Neutrophil (primary cell): Measurements from ENCODE around the gene TNIP1.

ENCODE experiments used
- H3K27ac ChIP-seq: fragments of 200-600 bp; sonication (generic); 2 replicates; pipeline ENCODE4 v1.5.1; 2016; ENCODE audit warnings: mild to moderate bottlenecking, moderate library complexity
- H3K27me3 ChIP-seq: fragments of 200-600 bp; sonication (generic); 2 replicates; pipeline ENCODE4 v1.6.0; 2016; ENCODE audit warnings: mild to moderate bottlenecking
- H3K36me3 ChIP-seq: fragments of 200-600 bp; sonication (generic); 2 replicates; pipeline ENCODE4 v1.5.1; 2017
- H3K4me1 ChIP-seq, 2 experiments: fragments of 200-600 bp in 1 of 2; sonication (generic) in 1 of 2; 1 replicate in 1 of 2; 2 replicates in 1 of 2; pipeline versions ENCODE4 v1.5.1 to v1.6.1; 2013 to 2016; ENCODE audit warnings: low read depth in 1 of 2, low read length in 1 of 2, mild to moderate bottlenecking in 1 of 2, moderate library complexity in 1 of 2; ENCODE audit not compliant: control insufficient read depth in 1 of 2, insufficient read depth in 1 of 2
- H3K4me3 ChIP-seq, 2 experiments: fragments of 200-600 bp in 1 of 2; sonication (generic) in 1 of 2; 1 replicate in 1 of 2; 2 replicates in 1 of 2; pipeline ENCODE4 v1.5.1; 2013 to 2016; ENCODE audit warnings: low read depth in 1 of 2, low read length in 1 of 2, mild to moderate bottlenecking in 1 of 2, moderate library complexity in 1 of 2
- H3K9me3 ChIP-seq: fragments of 200-600 bp; sonication (generic); 2 replicates; pipeline ENCODE4 v1.5.1; 2016
- CTCF ChIP-seq: fragments of 200-600 bp; sonication (generic); IDR thresholded peaks from 2 replicates; pipeline ENCODE4 v1.5.1; 2016; ENCODE audit warnings: antibody characterized with exemption

The TNIP1 gene

GRCh38 chr5:151105561-151105960 lies 24.7 kb upstream of the TNIP1 start:
- H3K27me3 ChIP-seq: no peaks in the 10 kb centered on the region
- peak overlapping the region; percentile 27 for H3K27ac ChIP-seq
- H3K36me3 ChIP-seq: peaks cover 62% of the 10 kb centered on the region
- H3K4me3 ChIP-seq: no peak overlapping the region
- H3K9me3 ChIP-seq: no peaks in the 10 kb centered on the region
- TF ChIP-seq CTCF: no peak
- peaks cover 8 to 10% of the 10 kb centered on the region in 2 experiments for H3K4me1 ChIP-seq

DNA sequence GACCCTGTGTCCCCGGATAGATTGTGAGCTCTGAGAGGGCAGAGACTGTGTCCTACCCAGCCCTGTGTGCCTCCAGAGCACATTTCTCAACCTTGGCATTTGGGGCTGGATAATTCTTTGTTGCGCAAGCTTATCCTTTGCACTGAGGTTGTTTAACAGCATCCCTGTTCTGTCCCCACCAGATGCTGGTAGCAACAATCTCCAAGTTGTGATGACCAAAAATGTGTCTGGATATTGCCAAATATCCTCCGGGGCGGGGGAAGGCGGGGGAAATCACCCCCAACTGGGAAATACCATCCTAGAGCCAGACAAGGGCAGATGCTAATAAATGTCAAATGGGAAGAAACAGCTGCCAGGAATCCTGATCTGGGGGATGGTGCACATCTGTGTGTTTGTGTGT lies 24.0 kb upstream of the TNIP1 start:
- Histone ChIP-seq H3K9me3 (no peaks in the 10 kb centered on the region), H3K27ac (peak overlapping the region; percentile 27), H3K36me3 (peaks cover 55% of the 10 kb centered on the region), H3K4me1 (peaks cover 16 to 18% of the 10 kb centered on the region in 2 experiments), H3K27me3 (no peaks in the 10 kb centered on the region), H3K4me3 (no peak overlapping the region)
- TF ChIP-seq CTCF: no peak

GRCh38 chr5:151101746-151102145 lies 20.9 kb upstream of the TNIP1 start:
- H3K4me3 ChIP-seq: no peak overlapping the region
- H3K27ac ChIP-seq: peak overlapping the region; percentile 98
- TF ChIP-seq CTCF: no peak
- no peaks in the 10 kb centered on the region for H3K27me3 ChIP-seq
- H3K9me3 ChIP-seq: no peaks in the 10 kb centered on the region
- peaks cover 30% of the 10 kb centered on the region for H3K36me3 ChIP-seq
- peaks cover 46 to 49% of the 10 kb centered on the region in 2 experiments for H3K4me1 ChIP-seq

DNA sequence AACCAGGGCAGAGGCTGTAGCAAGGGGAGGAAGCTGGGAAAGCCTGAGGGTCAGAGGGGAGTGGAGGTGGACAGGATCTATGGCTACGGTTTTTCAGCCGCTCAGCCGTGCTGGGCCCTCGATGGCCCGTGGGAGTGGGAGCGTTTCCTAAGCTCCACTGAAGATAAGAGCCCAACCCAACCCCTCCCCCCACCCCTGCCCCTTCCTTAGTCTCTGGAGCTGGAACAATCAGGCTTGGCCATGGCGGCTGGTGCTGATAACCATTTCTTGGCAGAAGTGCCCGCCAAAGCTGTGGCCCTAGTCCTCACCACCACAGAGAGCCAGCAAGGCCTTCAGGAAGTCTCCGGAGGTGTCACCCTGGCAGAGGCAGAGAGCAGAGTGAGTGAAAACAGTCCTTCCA lies 20.3 kb upstream of the TNIP1 start:
- H3K4me3 ChIP-seq: no peak overlapping the region
- no peak for TF ChIP-seq CTCF
- H3K4me1 ChIP-seq: peaks cover 52 to 55% of the 10 kb centered on the region in 2 experiments
- H3K36me3 ChIP-seq: peaks cover 24% of the 10 kb centered on the region
- H3K27me3 ChIP-seq: no peaks in the 10 kb centered on the region
- H3K27ac ChIP-seq: peak overlapping the region; percentile 98
- no peaks in the 10 kb centered on the region for H3K9me3 ChIP-seq

GRCh38 chr5:151100681-151101080 lies 19.8 kb upstream of the TNIP1 start:
- H3K9me3 ChIP-seq: no peaks in the 10 kb centered on the region
- peaks cover 57 to 59% of the 10 kb centered on the region in 2 experiments for H3K4me1 ChIP-seq
- H3K27me3 ChIP-seq: no peaks in the 10 kb centered on the region
- peak overlapping the region in 1 of 2 experiments; percentile 24 for H3K4me3 ChIP-seq
- H3K36me3 ChIP-seq: peaks cover 20% of the 10 kb centered on the region
- H3K27ac ChIP-seq: peak overlapping the region; percentile 98
- no peak for TF ChIP-seq CTCF

GRCh38 chr5:151098768-151099121 lies 17.9 kb upstream of the TNIP1 start:
- no peak overlapping the region for H3K4me3 ChIP-seq
- no peaks in the 10 kb centered on the region for H3K27me3 ChIP-seq
- peak overlapping the region; percentile 98 for H3K27ac ChIP-seq
- no peaks in the 10 kb centered on the region for H3K9me3 ChIP-seq
- peaks cover 4% of the 10 kb centered on the region for H3K36me3 ChIP-seq
- H3K4me1 ChIP-seq: peaks cover 72 to 79% of the 10 kb centered on the region in 2 experiments
- TF ChIP-seq CTCF: no peak
